A204.1 (cell line): ENCODE results near the gene ANAPC2.

Experiments used
- FAIRE-seq: peaks from 2 replicates; lab custom pipeline; 2012; peaks lifted over from hg19 to GRCh38; lab: Jason Lieb, UNC

Gene ANAPC2

GRCh38 chr9:137173796-137174664, 14.3 kb downstream of the ANAPC2 start:
- no peak for FAIRE-seq

DNA sequence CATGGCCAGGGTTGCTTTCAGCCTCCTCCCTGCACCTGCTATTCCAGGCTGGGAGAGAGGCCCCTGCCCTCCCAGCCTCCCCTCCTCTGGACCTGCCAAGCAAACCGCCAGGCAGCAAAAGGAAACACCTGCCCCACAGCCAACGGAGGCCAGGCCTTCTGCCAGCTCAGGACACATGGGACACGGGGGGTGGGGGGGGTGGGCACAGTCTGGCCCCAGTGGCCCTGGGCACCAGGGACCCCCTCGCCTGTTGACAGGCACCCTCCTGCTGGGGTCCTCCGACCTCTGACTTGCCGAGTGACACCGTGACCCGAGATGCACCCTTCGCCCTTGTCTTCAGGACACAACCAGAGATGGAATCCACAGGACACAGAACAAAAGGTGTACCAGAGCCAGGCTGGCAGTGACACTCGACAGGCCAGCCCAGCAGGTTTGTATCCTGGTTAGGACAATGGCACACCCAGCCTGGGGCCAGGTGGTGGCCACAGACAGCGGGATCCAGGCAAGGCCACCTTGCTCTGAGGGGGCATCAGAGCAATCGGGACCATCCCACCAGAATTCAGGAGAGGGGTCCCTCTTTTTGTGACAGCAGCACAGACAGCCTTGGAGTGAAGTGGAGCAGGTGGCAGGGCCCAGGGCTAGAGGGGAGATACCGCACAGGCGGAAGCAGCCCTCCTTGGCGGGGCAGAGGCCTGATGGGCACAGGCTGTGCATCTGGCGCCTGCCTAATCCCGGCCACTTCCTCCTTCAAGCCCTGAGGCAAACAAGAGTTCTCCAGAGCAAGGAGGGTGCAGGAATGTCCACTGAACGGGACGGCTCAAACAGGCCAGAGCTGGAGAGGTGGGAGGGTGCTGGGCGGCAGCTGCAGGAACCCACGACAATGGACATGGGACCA, 15.2 kb downstream of the ANAPC2 start:
- no peak for FAIRE-seq

- no peak for FAIRE-seq
Measured at GRCh38 chr9:137171149-137171900, 17.0 kb downstream of the ANAPC2 start.

DNA sequence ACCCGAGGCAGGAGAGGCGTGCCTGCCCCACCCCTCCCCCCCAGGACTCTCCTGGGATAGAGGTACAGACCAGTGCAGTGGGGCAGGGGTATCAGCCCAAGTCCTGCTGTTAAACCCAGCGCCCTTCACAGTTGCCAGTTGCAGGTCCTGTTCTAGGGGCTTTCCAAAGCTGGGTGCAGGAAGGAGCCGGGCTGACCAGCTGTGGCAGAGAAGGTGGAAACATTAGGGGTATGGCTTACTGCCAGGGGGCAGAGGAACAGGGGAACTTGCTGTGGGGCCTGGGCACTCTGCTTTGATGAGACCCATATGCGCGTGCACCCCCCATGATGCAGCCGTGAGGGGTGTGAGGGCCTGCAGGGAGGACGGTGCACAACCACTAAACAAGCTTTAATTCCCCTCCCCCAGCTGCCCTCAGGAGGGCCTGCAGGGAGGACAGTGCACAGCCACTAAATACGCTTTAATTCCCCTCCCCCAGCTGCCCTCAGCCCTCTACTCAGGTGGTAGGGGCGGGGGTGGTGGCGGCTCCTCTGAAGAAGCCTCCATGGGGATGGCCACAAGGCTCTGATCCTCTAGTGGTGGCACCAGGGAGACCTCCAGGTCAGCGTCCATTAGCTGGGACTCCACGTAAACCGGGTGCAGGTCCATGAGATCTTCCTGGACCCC, 17.7 kb downstream of the ANAPC2 start:
- no peak for FAIRE-seq

DNA sequence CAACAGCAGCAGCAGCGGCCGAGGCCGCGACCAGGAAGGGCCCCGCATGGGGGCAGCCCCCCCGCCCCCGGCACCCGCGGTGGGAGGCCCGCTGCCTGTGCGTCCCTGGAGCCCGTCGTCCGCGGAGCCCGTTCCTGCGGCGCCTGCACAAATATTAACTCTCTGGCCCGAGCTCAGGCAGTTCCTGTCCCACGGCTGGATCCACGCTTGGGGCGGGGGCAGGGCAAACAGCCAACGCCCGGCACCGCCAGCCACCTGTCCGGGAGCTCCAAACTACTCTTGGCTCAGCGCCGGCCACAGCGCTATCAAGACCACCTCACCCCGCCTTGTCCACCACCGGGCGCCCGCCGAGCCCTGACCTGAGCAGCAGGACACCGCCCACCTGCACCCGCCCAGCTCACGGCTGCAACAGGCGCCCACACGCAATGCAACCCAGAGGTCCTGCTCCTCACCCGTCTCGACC, 18.4 kb downstream of the ANAPC2 start, which contains the start of gene LRRC26:
Gene LRRC26 (minus strand): TSS at position 156 of the 463 bp plus-strand sequence. CDS start 108 bp downstream, at position 48.
- FAIRE-seq: no peak

DNA sequence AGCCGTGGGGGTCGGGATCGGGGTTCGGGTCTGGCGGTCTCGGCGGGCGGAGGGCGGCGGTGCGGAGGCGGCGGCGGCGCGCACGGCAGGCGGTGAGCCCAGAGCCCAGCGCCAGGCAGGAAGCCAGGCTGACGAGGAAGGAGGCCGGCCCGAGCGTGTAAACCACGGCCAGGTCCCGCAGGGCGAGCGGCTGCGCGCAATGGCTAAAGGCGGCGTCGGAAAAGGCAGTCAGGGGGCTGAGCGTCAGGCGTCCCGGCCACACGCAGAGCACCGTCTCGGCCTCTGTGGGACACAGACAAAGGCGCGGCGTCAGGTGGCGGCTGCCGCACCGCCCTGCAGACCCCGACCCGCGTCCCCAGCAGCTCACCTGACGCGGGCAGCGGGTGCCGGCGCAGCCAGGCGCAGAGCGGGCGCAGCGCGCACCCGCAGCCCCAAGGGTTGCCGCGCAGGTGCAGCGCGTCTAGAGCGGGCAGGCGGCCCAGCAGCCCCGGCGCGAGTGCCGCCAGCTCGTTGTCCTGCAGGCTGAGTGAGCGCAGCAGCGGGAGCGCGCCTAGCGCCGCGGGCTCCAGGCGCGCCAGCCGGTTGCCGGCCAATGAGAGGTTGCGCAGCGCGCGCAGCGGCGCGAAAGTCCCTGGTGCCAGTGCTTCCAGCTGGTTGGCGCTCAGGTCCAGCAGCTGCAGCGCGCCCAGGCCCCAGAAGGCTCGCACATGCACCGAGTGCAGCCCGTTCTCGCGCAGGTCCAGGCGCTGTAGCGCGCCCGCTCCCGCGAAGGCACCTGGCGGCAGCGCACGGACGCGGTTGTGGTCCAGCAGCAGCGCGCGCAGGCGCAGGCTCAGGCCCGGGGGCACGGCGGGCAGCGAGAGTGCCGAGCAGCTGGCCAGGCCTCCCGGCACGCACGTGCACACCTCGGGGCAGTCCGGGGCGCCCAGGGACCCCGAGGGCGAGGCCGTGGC, 19.2 kb downstream of the ANAPC2 start:
- no peak for FAIRE-seq

GRCh38 chr9:137168573-137168903, 19.8 kb downstream of the ANAPC2 start:
- no peak for FAIRE-seq

- FAIRE-seq: no peak
Measured at GRCh38 chr9:137167747-137168572, 20.4 kb downstream of the ANAPC2 start.

DNA sequence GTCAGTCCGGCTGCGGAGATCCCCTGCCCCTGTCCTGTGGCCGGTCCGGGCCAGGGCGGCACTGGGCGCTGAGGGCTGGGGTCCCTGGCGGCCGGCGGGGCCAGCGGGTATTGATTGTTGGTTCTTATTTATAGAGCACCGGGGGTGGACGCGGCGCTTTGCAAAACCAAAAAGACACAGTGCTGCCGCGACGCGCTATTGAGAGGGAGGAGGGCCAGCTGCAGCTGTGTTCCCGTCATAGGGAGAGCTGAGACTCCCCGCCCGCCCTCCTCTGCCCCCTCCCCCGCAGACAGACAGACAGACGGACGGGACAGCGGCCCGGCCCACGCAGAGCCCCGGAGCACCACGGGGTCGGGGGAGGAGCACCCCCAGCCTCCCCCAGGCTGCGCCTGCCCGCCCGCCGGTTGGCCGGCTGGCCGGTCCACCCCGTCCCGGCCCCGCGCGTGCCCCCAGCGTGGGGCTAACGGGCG, 21.0 kb downstream of the ANAPC2 start:
- no peak for FAIRE-seq

DNA sequence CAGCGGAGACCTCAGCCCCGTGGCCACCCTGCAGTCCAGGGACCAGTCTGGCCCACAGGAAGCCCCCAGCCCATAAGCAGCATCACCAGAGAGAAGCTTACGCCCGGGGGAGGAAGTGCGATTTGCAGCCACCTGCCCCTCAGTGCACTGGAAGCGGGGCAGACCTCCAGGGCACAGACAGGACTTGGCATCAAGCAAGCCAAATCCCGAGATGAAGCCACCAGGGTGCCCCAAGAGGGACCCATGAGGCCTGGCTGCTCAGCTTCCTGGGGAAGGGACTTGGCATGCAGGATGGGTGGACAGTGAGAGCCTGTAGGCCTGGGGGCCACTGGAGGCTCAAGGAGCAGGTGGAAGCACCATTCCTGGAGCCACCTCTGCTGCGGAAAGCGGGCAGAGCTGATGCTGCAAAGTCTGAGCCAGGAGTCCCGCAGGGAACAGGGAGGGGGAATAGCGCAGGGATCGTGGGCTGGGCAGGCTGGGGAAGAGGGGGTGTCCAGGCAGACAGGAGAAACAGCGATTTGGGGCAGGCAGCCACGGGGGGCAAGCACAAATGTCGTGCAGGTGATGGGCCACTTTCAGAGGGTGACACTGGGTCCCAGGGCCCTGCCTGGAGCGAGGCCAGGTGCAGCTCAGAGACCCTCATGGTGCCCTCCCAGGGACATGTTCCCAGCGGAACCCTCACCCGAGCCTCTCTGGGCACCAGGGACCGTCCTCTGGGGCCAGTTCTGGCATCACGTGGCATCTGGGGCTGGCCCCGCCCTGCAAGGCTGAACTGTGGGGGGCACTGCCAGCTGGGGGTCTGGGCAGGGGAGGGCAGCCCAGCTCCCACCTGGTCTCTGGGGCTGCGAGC, 21.8 kb downstream of the ANAPC2 start:
- FAIRE-seq: no peak

- FAIRE-seq: no peak
Measured at GRCh38 chr9:137165250-137165836, 23.0 kb downstream of the ANAPC2 start.

GRCh38 chr9:137164370-137165249, 23.8 kb downstream of the ANAPC2 start:
- FAIRE-seq: no peak

DNA sequence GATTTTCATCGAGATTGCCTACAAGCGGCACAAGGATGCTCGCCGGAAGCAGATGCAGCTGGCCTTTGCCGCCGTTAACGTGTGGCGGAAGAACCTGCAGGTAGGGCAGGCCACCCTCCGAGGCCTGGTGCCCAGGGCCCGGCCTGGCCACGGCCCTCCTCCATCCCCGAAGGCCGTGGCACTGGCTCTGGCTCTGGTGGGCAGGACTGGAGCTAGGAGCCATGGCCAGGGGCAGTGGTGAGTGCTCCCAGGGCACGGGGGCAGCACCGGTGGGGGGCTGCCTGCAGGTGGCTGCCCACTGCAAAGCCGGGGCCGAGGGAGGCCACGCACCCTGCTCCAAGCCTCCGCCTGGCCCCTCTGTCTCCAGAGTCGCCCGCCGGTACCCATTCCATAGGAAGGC, 24.6 kb downstream of the ANAPC2 start:
- FAIRE-seq: no peak

DNA sequence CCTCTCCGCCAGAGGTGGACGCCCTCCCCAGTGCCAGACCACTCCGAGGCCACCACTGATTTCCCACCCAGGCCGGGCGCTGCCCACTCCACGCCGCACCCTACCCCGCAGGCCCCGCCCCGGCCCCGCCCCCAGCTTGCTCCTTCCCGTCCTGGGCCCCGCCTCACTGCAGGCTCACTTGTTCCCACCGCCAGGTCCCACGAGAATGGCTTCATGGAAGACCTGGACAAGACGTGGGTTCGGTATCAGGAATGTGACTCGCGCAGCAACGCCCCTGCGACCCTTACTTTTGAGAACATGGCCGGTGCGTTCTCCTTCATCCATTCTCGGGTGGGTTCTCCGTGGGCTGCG, 25.0 kb downstream of the ANAPC2 start:
- FAIRE-seq: no peak

- no peak for FAIRE-seq
Measured at GRCh38 chr9:137162505-137163364, 25.6 kb downstream of the ANAPC2 start.
